RWPE2 (cell line): ENCODE data around the gene CTNNA1.

Source experiments
- ATAC-seq: fragments of 200-7000 bp; cut with Tn5 transposase; 3 replicates; pipeline ENCODE4 v1.9.1; 2021; ENCODE audit warnings: low read depth
- DNase-seq: peaks from one replicate; pipeline ENCODE4 v3.0.0-alpha.2; 2020; ENCODE audit warnings: low spot score
- H3K27ac ChIP-seq: fragments of 450-650 bp; 2 replicates; pipeline ENCODE4 v1.5.1; 2017; ENCODE audit warnings: mild to moderate bottlenecking; ENCODE audit not compliant: poor library complexity, severe bottlenecking
- H3K27me3 ChIP-seq: fragments of 250-450 bp; sonication (Bioruptor Pico); 2 replicates; pipeline ENCODE4 v1.5.1; 2021; ENCODE audit warnings: mild to moderate bottlenecking, moderate library complexity; ENCODE audit not compliant: insufficient read depth, poor library complexity, severe bottlenecking
- H3K36me3 ChIP-seq: fragments of 250-450 bp; sonication (Bioruptor Pico); 2 replicates; pipeline ENCODE4 v1.5.1; 2020; ENCODE audit warnings: low read depth, mild to moderate bottlenecking, moderate library complexity
- H3K4me1 ChIP-seq: fragments of 250-450 bp; sonication (Bioruptor Pico); 2 replicates; pipeline ENCODE4 v1.5.1; 2021; ENCODE audit warnings: mild to moderate bottlenecking, moderate library complexity; ENCODE audit not compliant: insufficient read depth, poor library complexity, severe bottlenecking
- H3K4me3 ChIP-seq: fragments of 250-450 bp; sonication (Bioruptor Pico); 2 replicates; pipeline ENCODE4 v1.5.1; 2021; ENCODE audit warnings: mild to moderate bottlenecking, moderate library complexity; ENCODE audit not compliant: severe bottlenecking
- H3K9me3 ChIP-seq: fragments of 250-450 bp; sonication (Bioruptor Pico); 2 replicates; pipeline ENCODE4 v1.5.1; 2021; ENCODE audit warnings: mild to moderate bottlenecking, moderate library complexity; ENCODE audit not compliant: severe bottlenecking
- TF ChIP-seq, protein P1 (sequence below): fragments of 450-650 bp; IDR thresholded peaks from one replicate; pipeline ENCODE4 v1.5.1; 2017; ENCODE audit warnings: mild to moderate bottlenecking, moderate library complexity; ENCODE audit not compliant: poor library complexity, severe bottlenecking

The CTNNA1 gene

GRCh38 chr5:138911441-138911840 lies 158.2 kb downstream of the CTNNA1 start:
- no peak overlapping the region for H3K27ac ChIP-seq
- no peaks in the 10 kb centered on the region for H3K9me3 ChIP-seq
- ATAC-seq, result no peak
- TF ChIP-seq, protein P1, sequence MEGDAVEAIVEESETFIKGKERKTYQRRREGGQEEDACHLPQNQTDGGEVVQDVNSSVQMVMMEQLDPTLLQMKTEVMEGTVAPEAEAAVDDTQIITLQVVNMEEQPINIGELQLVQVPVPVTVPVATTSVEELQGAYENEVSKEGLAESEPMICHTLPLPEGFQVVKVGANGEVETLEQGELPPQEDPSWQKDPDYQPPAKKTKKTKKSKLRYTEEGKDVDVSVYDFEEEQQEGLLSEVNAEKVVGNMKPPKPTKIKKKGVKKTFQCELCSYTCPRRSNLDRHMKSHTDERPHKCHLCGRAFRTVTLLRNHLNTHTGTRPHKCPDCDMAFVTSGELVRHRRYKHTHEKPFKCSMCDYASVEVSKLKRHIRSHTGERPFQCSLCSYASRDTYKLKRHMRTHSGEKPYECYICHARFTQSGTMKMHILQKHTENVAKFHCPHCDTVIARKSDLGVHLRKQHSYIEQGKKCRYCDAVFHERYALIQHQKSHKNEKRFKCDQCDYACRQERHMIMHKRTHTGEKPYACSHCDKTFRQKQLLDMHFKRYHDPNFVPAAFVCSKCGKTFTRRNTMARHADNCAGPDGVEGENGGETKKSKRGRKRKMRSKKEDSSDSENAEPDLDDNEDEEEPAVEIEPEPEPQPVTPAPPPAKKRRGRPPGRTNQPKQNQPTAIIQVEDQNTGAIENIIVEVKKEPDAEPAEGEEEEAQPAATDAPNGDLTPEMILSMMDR, result no peak
- H3K36me3 ChIP-seq, result peaks cover 71% of the 10 kb centered on the region
- H3K27me3 ChIP-seq, result no peaks in the 10 kb centered on the region
- no peak overlapping the region for H3K4me3 ChIP-seq
- no peak for DNase-seq
- H3K4me1 ChIP-seq, result no peaks in the 10 kb centered on the region

- no peak for ATAC-seq
- H3K27me3 ChIP-seq, result no peaks in the 10 kb centered on the region
- DNase-seq, result no peak
- no peak overlapping the region for H3K4me3 ChIP-seq
- TF ChIP-seq, protein P1, result no peak
- H3K9me3 ChIP-seq, result no peaks in the 10 kb centered on the region
- no peak overlapping the region for H3K27ac ChIP-seq
- no peaks in the 10 kb centered on the region for H3K4me1 ChIP-seq
- peaks cover 70% of the 10 kb centered on the region for H3K36me3 ChIP-seq
Measured at GRCh38 chr5:138912093-138912492, 158.9 kb downstream of the CTNNA1 start.

- Histone ChIP-seq H3K4me1 (no peaks in the 10 kb centered on the region), H3K36me3 (peaks cover 71% of the 10 kb centered on the region), H3K27me3 (no peaks in the 10 kb centered on the region), H3K9me3 (no peaks in the 10 kb centered on the region), H3K4me3 (no peak overlapping the region), H3K27ac (no peak overlapping the region)
- ATAC-seq (no peak), DNase-seq (no peak)
- TF ChIP-seq, protein P1, result no peak
Measured at GRCh38 chr5:138913773-138914172, 160.5 kb downstream of the CTNNA1 start.

DNA sequence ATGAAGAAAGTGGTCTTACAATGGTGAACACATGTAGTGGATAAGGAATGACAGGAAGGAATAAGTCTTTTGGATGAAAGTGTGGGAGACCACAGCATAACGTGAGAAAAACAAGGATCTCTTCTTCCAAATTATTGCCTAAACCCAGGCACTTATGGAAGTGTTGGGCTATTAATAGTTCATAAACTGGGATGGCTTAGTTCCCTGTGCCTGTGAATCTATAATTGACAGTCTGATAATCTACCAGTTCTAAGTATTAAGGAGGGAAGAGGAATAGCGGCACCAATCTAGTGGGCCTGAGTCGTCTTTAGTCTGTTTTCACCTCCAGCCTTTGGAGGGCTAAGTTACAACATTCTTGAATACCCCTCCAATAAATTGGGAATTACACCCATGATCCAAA lies 161.1 kb downstream of the CTNNA1 start:
- ATAC-seq, result no peak
- DNase-seq, result no peak
- Histone ChIP-seq H3K27ac (no peak overlapping the region), H3K9me3 (no peaks in the 10 kb centered on the region), H3K4me3 (no peak overlapping the region), H3K4me1 (no peaks in the 10 kb centered on the region), H3K36me3 (peaks cover 73% of the 10 kb centered on the region), H3K27me3 (no peaks in the 10 kb centered on the region)
- TF ChIP-seq, protein P1, result no peak

DNA sequence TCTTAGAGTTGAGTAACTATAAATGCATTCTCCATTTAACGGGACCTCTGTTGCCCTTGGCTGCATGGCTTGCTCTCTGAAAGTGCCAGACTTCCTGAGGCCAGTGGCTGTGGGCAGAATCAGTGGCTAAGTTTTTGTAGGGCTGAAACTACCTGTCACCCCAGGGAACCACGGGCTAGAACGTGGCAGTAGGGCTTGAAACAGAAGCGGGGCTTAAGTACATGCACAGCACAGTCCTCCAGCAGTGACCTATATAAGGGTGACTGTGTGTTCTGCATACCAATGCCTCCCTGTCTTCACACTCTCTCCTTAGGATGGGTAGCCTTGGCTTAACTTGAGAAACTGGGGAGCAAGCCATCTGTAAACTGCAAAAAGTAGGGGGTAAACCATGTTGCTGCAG lies 165.5 kb downstream of the CTNNA1 start:
- ATAC-seq (peak; percentile 38; the same call in 1 of the 3 replicates), DNase-seq (no peak)
- no peaks in the 10 kb centered on the region for H3K27me3 ChIP-seq
- TF ChIP-seq, protein P1, result no peak
- H3K4me1 ChIP-seq, result peaks cover 3% of the 10 kb centered on the region
- H3K4me3 ChIP-seq, result no peak overlapping the region
- H3K27ac ChIP-seq, result no peak overlapping the region
- peaks cover 70% of the 10 kb centered on the region for H3K36me3 ChIP-seq
- no peaks in the 10 kb centered on the region for H3K9me3 ChIP-seq
